Hematopoietic multipotent progenitor cell (in vitro differentiated cells): ENCODE results near the gene SLC35B1. TPM values are rescaled to one million over a fixed set of nuclear protein-coding genes. Genes with fewer than 3 reads are reported as not detected.
"Not testable (repeated sequence)": the region's sequence is repeated elsewhere in the genome, so short reads cannot be mapped to it uniquely, and the experiment has no call there.

Experiments used
- DNase-seq, 3 donors: peaks; one replicate each; pipeline ENCODE4 v3.0.0-alpha.2; 2011 to 2015; ENCODE audit warnings: low read depth in 2 of 3, low spot score in 2 of 3
- total RNA-seq: library from RNA; depleted of rRNA; stranded (reverse); fragments of >200 nt; gene quantifications from one replicate; pipeline ENCODE4 v1.2.3, GENCODE V29; 2012

Gene SLC35B1
- total RNA-seq, 1 donor = 30.2 TPM

DNA sequence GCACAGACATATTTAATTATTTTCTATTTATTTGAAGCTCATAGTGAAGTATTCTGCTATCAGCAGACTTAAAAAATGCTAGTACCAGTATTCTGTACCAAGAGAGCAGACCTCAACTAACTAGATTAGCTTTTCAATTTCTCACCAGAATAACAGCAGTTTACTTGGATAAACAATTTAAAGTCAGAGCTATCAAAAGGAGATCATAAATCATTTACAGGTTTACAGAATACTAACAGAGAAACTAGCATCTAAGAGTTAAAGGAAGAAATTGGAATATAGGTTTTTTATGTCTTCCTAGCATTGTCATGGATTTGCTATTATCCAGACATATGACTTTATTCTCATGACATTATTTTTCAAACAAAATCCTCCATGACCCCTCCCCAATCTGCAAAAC is 33.3 kb downstream of the SLC35B1 start:
- DNase-seq = no peak

DNA sequence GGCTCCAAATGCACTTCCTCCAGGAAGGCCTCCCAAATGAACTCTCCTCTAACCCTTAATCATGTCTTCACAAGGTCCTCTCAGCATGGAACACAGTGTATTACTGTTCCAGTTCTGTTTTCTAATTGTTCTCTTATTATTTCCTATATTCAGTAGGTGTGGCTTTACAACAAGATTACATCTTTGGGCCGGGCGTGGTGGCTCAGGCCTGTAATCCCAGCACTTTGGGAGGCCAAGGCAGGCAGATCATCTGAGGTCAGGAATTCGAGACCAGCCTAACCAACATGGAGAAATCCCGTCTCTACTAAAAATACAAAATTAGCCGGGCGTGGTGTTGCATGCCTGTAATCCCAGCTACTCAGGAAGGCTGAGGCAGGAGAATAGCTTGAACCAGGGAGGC is 34.1 kb downstream of the SLC35B1 start:
- DNase-seq = not testable (repeated sequence)

DNA sequence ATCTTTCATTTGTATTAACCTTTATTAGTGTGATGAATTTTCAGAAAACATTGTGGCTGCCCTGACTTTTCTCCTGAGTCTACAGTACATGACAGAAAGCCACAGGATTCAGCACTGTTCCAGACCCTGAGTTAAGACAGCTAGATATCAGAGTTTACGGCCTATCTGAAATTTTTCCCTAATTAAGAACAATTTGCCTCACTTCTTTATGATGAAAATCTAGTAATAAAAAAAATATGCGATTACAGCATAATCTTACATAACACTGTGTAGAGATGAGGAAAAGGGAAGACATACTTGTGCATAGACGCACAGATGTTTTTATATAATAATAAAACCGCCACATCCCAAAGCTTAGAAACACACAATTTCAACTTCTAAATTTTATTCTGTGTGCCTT is 37.1 kb downstream of the SLC35B1 start:
- DNase-seq = no peak

DNA sequence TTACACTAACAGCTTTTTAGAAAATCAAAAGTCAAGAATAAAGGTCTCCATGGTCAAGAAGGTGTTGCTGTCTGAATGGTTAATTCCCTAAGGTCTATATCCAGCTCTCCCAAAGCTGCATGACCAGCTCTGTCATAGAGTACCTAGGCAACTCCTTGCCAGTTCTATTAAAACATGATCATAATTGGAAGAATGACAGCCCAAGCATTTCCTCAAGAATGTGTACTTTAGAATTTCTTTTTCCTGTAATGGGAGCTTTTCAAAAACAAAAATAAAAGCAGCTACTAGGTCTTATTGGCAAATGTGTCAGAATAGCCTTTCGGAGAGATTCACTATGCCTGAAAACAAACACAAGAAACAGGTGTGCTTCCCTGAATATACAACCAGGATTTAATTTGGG is 37.8 kb downstream of the SLC35B1 start:
- no peak for DNase-seq

DNA sequence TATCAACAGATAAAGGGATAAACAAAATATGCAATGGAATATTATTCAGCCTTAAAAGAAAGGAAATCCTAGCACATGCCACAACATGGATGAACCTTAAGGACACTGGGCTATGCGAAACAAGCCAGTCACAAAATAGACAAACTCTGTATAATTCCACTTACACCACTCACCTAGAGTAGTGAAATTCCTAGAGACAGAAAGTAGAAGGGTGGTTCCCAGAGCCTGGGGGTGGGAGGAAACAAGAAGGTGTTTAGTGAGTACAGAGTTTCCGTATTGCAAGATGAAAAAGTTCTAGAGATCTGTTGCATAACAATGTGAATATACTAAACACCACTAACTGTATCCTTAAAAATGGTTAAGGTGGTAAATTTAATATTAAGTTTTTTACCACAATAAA is 39.9 kb downstream of the SLC35B1 start:
- DNase-seq = no peak

DNA sequence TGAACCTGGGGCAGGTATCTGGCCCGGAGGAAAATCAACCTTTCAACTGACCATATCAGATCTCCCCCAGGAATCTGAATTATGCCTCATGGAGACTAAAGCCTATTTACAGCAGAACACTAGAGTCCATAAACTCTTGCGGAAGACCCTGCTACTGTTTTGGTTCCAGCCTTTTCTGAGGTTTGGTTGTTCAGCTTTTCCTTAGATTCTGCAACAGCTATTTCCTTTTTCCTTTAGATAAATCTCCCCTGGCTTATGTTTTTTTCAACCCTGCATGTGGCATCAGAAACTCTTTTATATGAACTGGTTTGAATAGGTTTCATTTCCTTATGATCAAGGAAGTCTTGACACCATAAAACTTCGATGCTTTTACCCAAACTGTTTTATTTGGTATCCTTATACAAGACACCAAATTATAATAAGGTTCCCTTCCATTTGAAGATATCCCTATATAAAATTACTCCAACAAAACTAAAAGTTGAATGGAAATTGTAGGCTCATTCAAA is 43.0 kb downstream of the SLC35B1 start:
- DNase-seq = no peak

DNA sequence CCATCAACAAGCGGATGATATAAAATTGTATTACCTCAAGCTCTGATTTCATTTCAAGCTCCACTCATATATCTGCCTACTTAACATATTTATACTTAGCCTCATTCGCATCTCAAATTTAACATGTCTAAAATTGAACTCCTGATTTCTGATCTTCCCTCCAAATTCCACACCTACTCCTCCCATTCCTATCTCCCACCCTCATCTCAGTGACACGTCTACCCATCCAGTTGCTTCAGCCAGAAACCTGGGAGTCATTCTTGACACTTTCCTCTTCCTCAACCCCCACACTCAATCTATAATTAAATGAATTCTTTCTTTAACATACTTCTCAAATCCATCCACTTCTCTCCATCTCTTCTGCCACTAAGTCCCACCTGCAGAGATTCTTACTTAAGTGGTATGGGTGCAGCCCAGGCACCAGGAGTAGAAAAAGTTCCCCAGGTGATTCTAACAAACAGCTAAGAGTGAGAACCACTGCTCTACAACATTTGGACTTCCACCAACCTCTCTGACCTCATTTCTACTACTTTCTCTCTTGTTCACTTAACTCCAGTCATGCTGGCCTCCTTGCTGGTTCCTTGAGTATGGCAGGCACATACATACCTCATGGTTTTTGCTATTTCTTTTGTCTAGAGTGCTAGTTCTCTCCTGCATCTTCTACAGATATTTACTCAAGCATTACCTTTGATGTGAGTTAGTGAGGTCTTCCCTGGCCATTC is 47.9 kb downstream of the SLC35B1 start:
- DNase-seq = no peak

DNA sequence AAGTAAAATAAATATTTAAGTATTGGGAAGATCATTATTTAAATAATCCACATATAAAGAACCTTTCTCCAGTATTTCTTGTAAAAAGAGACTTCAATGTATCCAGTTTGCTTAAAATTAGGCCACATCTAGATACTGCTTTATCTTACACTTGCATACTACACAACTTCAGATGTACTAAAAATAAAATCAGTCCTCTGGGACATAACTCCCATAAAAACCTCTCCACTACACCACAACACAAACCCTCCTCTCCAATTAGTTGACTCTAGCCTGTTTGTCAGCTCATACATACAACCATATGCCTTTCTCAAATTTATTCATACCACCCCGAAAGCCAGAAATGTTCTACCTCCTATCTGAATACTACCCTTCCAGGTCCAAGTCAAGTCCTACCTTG is 51.5 kb downstream of the SLC35B1 start:
- no peak for DNase-seq

Other genes with a start within 250 kb of the SLC35B1 start
- gene NGFR, start 212.7 kb downstream of the SLC35B1 start, total RNA-seq = 0.27 TPM
- gene NXPH3, start 132.1 kb downstream of the SLC35B1 start, total RNA-seq = under 0.01 TPM
- gene SPOP, start 29.9 kb downstream of the SLC35B1 start, total RNA-seq = 77.8 TPM
- 260 TPM for gene FAM117A, start 56.2 kb upstream of the SLC35B1 start, total RNA-seq
- 53.6 TPM for gene KAT7, start 80.7 kb upstream of the SLC35B1 start, total RNA-seq
- gene TAC4, start 140.1 kb upstream of the SLC35B1 start, total RNA-seq = not detected